ENCODE results near the gene FUS. TPM values are rescaled to one million over a fixed set of nuclear protein-coding genes. Genes with fewer than 3 reads are reported as not detected.
A peak's percentile ranks its signal among the peaks of the same experiment; 100 is the strongest.

FUS gene
- total and polyA plus RNA-seq, 2 of the 13 experiments (the other 11 are each of a cell fraction or from before 2014, with no cell fraction given), result 68.1 to 168 TPM

GRCh38 chr16:31179747-31180459 is at the start of gene FUS (continued):
- TF ChIP-seq, protein P1, sequence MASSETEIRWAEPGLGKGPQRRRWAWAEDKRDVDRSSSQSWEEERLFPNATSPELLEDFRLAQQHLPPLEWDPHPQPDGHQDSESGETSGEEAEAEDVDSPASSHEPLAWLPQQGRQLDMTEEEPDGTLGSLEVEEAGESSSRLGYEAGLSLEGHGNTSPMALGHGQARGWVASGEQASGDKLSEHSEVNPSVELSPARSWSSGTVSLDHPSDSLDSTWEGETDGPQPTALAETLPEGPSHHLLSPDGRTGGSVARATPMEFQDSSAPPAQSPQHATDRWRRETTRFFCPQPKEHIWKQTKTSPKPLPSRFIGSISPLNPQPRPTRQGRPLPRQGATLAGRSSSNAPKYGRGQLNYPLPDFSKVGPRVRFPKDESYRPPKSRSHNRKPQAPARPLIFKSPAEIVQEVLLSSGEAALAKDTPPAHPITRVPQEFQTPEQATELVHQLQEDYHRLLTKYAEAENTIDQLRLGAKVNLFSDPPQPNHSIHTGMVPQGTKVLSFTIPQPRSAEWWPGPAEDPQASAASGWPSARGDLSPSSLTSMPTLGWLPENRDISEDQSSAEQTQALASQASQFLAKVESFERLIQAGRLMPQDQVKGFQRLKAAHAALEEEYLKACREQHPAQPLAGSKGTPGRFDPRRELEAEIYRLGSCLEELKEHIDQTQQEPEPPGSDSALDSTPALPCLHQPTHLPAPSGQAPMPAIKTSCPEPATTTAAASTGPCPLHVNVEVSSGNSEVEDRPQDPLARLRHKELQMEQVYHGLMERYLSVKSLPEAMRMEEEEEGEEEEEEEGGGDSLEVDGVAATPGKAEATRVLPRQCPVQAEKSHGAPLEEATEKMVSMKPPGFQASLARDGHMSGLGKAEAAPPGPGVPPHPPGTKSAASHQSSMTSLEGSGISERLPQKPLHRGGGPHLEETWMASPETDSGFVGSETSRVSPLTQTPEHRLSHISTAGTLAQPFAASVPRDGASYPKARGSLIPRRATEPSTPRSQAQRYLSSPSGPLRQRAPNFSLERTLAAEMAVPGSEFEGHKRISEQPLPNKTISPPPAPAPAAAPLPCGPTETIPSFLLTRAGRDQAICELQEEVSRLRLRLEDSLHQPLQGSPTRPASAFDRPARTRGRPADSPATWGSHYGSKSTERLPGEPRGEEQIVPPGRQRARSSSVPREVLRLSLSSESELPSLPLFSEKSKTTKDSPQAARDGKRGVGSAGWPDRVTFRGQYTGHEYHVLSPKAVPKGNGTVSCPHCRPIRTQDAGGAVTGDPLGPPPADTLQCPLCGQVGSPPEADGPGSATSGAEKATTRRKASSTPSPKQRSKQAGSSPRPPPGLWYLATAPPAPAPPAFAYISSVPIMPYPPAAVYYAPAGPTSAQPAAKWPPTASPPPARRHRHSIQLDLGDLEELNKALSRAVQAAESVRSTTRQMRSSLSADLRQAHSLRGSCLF (CRISPR knock-in tag; IDR thresholded peaks at IDR 0.05; ENCODE audit: borderline replicate concordance), result peak; percentile 87
- TF ChIP-seq, protein P2, sequence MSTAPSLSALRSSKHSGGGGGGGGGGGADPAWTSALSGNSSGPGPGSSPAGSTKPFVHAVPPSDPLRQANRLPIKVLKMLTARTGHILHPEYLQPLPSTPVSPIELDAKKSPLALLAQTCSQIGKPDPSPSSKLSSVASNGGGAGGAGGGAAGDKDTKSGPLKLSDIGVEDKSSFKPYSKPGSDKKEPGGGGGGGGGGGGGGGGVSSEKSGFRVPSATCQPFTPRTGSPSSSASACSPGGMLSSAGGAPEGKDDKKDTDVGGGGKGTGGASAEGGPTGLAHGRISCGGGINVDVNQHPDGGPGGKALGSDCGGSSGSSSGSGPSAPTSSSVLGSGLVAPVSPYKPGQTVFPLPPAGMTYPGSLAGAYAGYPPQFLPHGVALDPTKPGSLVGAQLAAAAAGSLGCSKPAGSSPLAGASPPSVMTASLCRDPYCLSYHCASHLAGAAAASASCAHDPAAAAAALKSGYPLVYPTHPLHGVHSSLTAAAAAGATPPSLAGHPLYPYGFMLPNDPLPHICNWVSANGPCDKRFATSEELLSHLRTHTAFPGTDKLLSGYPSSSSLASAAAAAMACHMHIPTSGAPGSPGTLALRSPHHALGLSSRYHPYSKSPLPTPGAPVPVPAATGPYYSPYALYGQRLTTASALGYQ (CRISPR knock-in tag; IDR thresholded peaks at IDR 0.05), result peak; percentile 84
- no peak; the same call in none of the 2 replicates for TF ChIP-seq THYN1 (CRISPR knock-in tag; IDR thresholded peaks at IDR 0.05; ENCODE audit: borderline replicate concordance, low read depth)
- TF ChIP-seq ZNF337 (CRISPR knock-in tag; IDR thresholded peaks at IDR 0.05; ENCODE audit: borderline replicate concordance, low read depth), result no peak
- peak; percentile 49; the same call in 1 of the 2 replicates for TF ChIP-seq ARHGAP35 (CRISPR knock-in tag; IDR thresholded peaks at IDR 0.05; ENCODE audit: borderline replicate concordance)
- peak; percentile 92 for TF ChIP-seq BRCA1 (CRISPR knock-in tag; IDR thresholded peaks at IDR 0.05)
- peak; percentile 69; the same call in 1 of the 2 replicates for TF ChIP-seq ZSCAN29 (CRISPR knock-in tag; conservative IDR thresholded peaks at IDR 0.05)
- TF ChIP-seq RFXANK (CRISPR knock-in tag; IDR thresholded peaks at IDR 0.05), result peak; percentile 35; the same call in 1 of the 2 replicates
- no peak for TF ChIP-seq SCMH1 (CRISPR knock-in tag; IDR thresholded peaks at IDR 0.05; ENCODE audit: borderline replicate concordance)
- TF ChIP-seq, protein P3, sequence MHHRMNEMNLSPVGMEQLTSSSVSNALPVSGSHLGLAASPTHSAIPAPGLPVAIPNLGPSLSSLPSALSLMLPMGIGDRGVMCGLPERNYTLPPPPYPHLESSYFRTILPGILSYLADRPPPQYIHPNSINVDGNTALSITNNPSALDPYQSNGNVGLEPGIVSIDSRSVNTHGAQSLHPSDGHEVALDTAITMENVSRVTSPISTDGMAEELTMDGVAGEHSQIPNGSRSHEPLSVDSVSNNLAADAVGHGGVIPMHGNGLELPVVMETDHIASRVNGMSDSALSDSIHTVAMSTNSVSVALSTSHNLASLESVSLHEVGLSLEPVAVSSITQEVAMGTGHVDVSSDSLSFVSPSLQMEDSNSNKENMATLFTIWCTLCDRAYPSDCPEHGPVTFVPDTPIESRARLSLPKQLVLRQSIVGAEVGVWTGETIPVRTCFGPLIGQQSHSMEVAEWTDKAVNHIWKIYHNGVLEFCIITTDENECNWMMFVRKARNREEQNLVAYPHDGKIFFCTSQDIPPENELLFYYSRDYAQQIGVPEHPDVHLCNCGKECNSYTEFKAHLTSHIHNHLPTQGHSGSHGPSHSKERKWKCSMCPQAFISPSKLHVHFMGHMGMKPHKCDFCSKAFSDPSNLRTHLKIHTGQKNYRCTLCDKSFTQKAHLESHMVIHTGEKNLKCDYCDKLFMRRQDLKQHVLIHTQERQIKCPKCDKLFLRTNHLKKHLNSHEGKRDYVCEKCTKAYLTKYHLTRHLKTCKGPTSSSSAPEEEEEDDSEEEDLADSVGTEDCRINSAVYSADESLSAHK (CRISPR knock-in tag; IDR thresholded peaks at IDR 0.05; ENCODE audit: borderline replicate concordance), result peak; percentile 84
- peak; percentile 56; the same call in 1 of the 2 replicates for TF ChIP-seq ATF2 (CRISPR knock-in tag; IDR thresholded peaks at IDR 0.05)
- peak; percentile 95 for TF ChIP-seq ATAD3A (CRISPR knock-in tag; IDR thresholded peaks at IDR 0.05)
- TF ChIP-seq TAF15 (IDR thresholded peaks at IDR 0.05; ENCODE audit: low read depth, low read length, poor library complexity, severe bottlenecking), result peak; percentile 48
- peak; percentile 58 for TF ChIP-seq ISL2 (CRISPR knock-in tag; IDR thresholded peaks at IDR 0.05)
- TF ChIP-seq CENPX (CRISPR knock-in tag; IDR thresholded peaks at IDR 0.05), result no peak
- TF ChIP-seq FOXA1 (IDR thresholded peaks at IDR 0.05), result no peak
- peak; percentile 60 for TF ChIP-seq FOXA1 (CRISPR knock-in tag; IDR thresholded peaks at IDR 0.05)

All from HepG2 (cell line).